ENCODE results near the gene SERINC5. TPM values are rescaled to one million over a fixed set of nuclear protein-coding genes. Genes with fewer than 3 reads are reported as not detected.

Gene SERINC5
- total RNA-seq, 2 experiments from 2014 or later = 115 to 123 TPM

GRCh38 chr5:80143491-80143890 is 112.4 kb downstream of the SERINC5 start:
- peak overlapping the region; percentile 95 for H3K27ac Mint-ChIP-seq
- TF ChIP-seq CTCF (IDR thresholded peaks at IDR 0.05) = no peak
- Histone ChIP-seq H3K27ac (ENCODE audit: low read depth in 1 of 2, low read length in 2 of 2) (peak overlapping the region; percentile 3 to 51), H3K4me1 (ENCODE audit: insufficient read depth, low read length) (peaks cover 52% of the 10 kb centered on the region), H3K9me3 (ENCODE audit: control insufficient read depth in 1 of 2, insufficient read depth in 1 of 2, low read length in 2 of 2) (no peaks in the 10 kb centered on the region), H3K27me3 (ENCODE audit: control insufficient read depth in 1 of 2, insufficient read depth in 2 of 2, low read length in 2 of 2) (no peaks in the 10 kb centered on the region), H3K36me3 (ENCODE audit: insufficient read depth, low read length) (peaks cover 59% of the 10 kb centered on the region), H3K4me3 (ENCODE audit: low read length) (no peak overlapping the region)
- intact Hi-C loops (cut with DNase I, micrococcal nuclease) = loop anchor here in 1 of 2 experiments (2.0 to 5.0 kb wide), 2 partner anchors 13 to 114 kb away; partner anchors contain the start of gene SERINC5
- ATAC-seq (ENCODE audit: poor library complexity) (no peak), DNase-seq (no peak)
- no peaks in the 10 kb centered on the region for H3K27me3 Mint-ChIP-seq
- no peak overlapping the region for H3K4me3 Mint-ChIP-seq
- peaks cover 90% of the 10 kb centered on the region for H3K36me3 Mint-ChIP-seq (ENCODE audit: low read depth)
- POLR2A ChIA-PET = interaction anchor here (1.0 to 1.3 kb wide), 3 partner anchors 9 to 113 kb away, joined by 4 to 5 read pairs (median 4); partner anchors contain the start of gene SERINC5
- H3K9me3 Mint-ChIP-seq = no peaks in the 10 kb centered on the region
- CTCF ChIA-PET = no interaction called here
- H3K4me1 Mint-ChIP-seq (ENCODE audit: low read depth) = peaks cover 74% of the 10 kb centered on the region

- CTCF ChIA-PET = no interaction called here
- no peak for TF ChIP-seq CTCF (IDR thresholded peaks at IDR 0.05)
- DNase-seq (no peak), ATAC-seq (ENCODE audit: poor library complexity) (no peak)
- no peak overlapping the region for H3K4me3 ChIP-seq (ENCODE audit: low read length)
- Mint-ChIP-seq H3K27me3 (no peaks in the 10 kb centered on the region), H3K4me3 (peak overlapping the region; percentile 84), H3K9me3 (no peaks in the 10 kb centered on the region), H3K27ac (peak overlapping the region; percentile 95), H3K36me3 (ENCODE audit: low read depth) (peaks cover 91% of the 10 kb centered on the region), H3K4me1 (ENCODE audit: low read depth) (peaks cover 79% of the 10 kb centered on the region)
- peak overlapping the region; percentile 3 to 51 for H3K27ac ChIP-seq (ENCODE audit: low read depth in 1 of 2, low read length in 2 of 2)
- H3K4me1 ChIP-seq (ENCODE audit: insufficient read depth, low read length) = peaks cover 56% of the 10 kb centered on the region
- H3K9me3 ChIP-seq (ENCODE audit: control insufficient read depth in 1 of 2, insufficient read depth in 1 of 2, low read length in 2 of 2) = no peaks in the 10 kb centered on the region
- POLR2A ChIA-PET = interaction anchor here (1.0 to 4.4 kb wide), 3 partner anchors 9 to 113 kb away, joined by 4 to 46 read pairs (median 4); partner anchors contain the start of gene SERINC5
- peaks cover 60% of the 10 kb centered on the region for H3K36me3 ChIP-seq (ENCODE audit: insufficient read depth, low read length)
- H3K27me3 ChIP-seq (ENCODE audit: control insufficient read depth in 1 of 2, insufficient read depth in 2 of 2, low read length in 2 of 2) = no peaks in the 10 kb centered on the region
- intact Hi-C loops (cut with DNase I, micrococcal nuclease) = loop anchor here in 1 of 2 experiments (2.0 to 5.0 kb wide), 2 partner anchors 14 to 114 kb away; partner anchors contain the start of gene SERINC5
Measured at GRCh38 chr5:80142996-80143395, 112.9 kb downstream of the SERINC5 start.

- intact Hi-C loops (cut with DNase I, micrococcal nuclease) = loop anchor here in 1 of 2 experiments (2.0 to 5.0 kb wide), 2 partner anchors 15 to 116 kb away; partner anchors contain the start of gene SERINC5
- CTCF ChIA-PET = no interaction called here
- TF ChIP-seq CTCF (IDR thresholded peaks at IDR 0.05) = no peak
Measured at GRCh38 chr5:80141681-80142080, 114.2 kb downstream of the SERINC5 start.

More at GRCh38 chr5:80141681-80142080, 114.2 kb downstream of the SERINC5 start:
- Mint-ChIP-seq H3K4me3 (peak overlapping the region; percentile 84), H3K4me1 (ENCODE audit: low read depth) (peaks cover 79% of the 10 kb centered on the region), H3K9me3 (no peaks in the 10 kb centered on the region), H3K36me3 (ENCODE audit: low read depth) (peaks cover 84% of the 10 kb centered on the region), H3K27ac (peak overlapping the region; percentile 95), H3K27me3 (no peaks in the 10 kb centered on the region)
- no peaks in the 10 kb centered on the region for H3K9me3 ChIP-seq (ENCODE audit: control insufficient read depth in 1 of 2, insufficient read depth in 1 of 2, low read length in 2 of 2)
- H3K27ac ChIP-seq (ENCODE audit: low read depth in 1 of 2, low read length in 2 of 2) = peak overlapping the region; percentile 42 to 51
- POLR2A ChIA-PET = interaction anchor here (0.6 to 4.4 kb wide), 14 partner anchors 10 to 115 kb away, joined by 3 to 46 read pairs (median 4); no protein-coding TSS in a partner anchor
- ATAC-seq (ENCODE audit: poor library complexity) (no peak), DNase-seq (no peak)
- H3K4me3 ChIP-seq (ENCODE audit: low read length) = no peak overlapping the region
- H3K4me1 ChIP-seq (ENCODE audit: insufficient read depth, low read length) = peaks cover 59% of the 10 kb centered on the region
- no peaks in the 10 kb centered on the region for H3K27me3 ChIP-seq (ENCODE audit: control insufficient read depth in 1 of 2, insufficient read depth in 2 of 2, low read length in 2 of 2)
- H3K36me3 ChIP-seq (ENCODE audit: insufficient read depth, low read length) = peaks cover 47% of the 10 kb centered on the region

Data from CD4-positive, alpha-beta T cell (primary cell).